Pancreas (tissue), 10 donors: ENCODE measurements around the gene TBX2. TPM values are rescaled to one million over a fixed set of nuclear protein-coding genes. Genes with fewer than 3 reads are reported as not detected.

Experiments used
- ATAC-seq, 4 donors: fragments of 200-7000 bp; cut with Tn5 transposase; one replicate each; pipeline versions ENCODE4 v1.8.0 to v1.9.1; 2020; ENCODE audit warnings: mild to moderate bottlenecking in 4 of 4, moderate library complexity in 4 of 4
- DNase-seq, 6 donors: peaks; one replicate each; pipeline ENCODE4 v3.0.0-alpha.2; 2020
- FAIRE-seq: peaks from 2 replicates; lab custom pipeline; 2012; peaks lifted over from hg19 to GRCh38; lab: Jason Lieb, UNC
- H3K27ac ChIP-seq, 4 donors: fragments of 200-600 bp; sonication (generic); 1 replicate in 3 of 4; 2 replicates in 1 of 4; pipeline versions ENCODE4 v1.5.0 to v1.8.0; 2020
- H3K27me3 ChIP-seq, 4 donors: fragments of 200-600 bp; one replicate each; pipeline ENCODE4 v1.8.0; 2021
- H3K36me3 ChIP-seq, 3 donors: fragments of 200-600 bp; sonication (generic) in 1 of 3; one replicate each; pipeline versions ENCODE4 v1.5.0 to v1.8.0; 2020 to 2021
- H3K4me1 ChIP-seq, 3 donors: fragments of 200-600 bp; one replicate each; pipeline ENCODE4 v1.8.0; 2021
- H3K4me3 ChIP-seq, 4 donors: fragments of 200-600 bp; sonication (generic) in 2 of 4; one replicate each; pipeline versions ENCODE4 v1.5.0 to v1.8.0; 2020 to 2021
- H3K9me3 ChIP-seq, 4 donors: fragments of 200-600 bp; one replicate each; pipeline ENCODE4 v1.8.0; 2021
- CTCF ChIP-seq, 4 donors: fragments of 200-600 bp; sonication (generic) in 3 of 4; IDR thresholded peaks; one replicate each; pipeline versions ENCODE4 v1.5.0 to v1.8.0; 2021; ENCODE audit warnings: antibody characterized with exemption in 4 of 4
- WGBS, 2 donors: extraction: QIAGEN DNeasy Blood & Tissue Kit; methylation state at CpG; one replicate each; pipeline ENCODE4 v1.1.7; 2013; 5-methylcytosine and 5-hydroxymethylcytosine counted together
- intact Hi-C, 3 donors: fragments of 100-400 bp; cut with DNase I; formaldehyde crosslinking; loops; one replicate each; pipeline versions ENCODE4 v1.11.1 to v1.14.2; 2022
- polyA plus RNA-seq, 2 donors: library from polyadenylated mRNA; stranded (reverse); fragments of 200-250 nt; gene quantifications; one replicate each; pipeline ENCODE4 v1.2.3, GENCODE V29; 2013
- total RNA-seq, 6 donors: library from RNA; stranded (reverse); fragmentation: NEBNext Ultra II Directional in 4 of 6; extraction: Animal tissue kit (Norgen Biotek cat#: 25700) in 4 of 6; gene quantifications; one replicate each; pipeline versions ENCODE4 v1.2.1 to v1.2.4, GENCODE V29; 2021 to 2023
- donor health status: healthy with polysubstance abuse.
- donor health status: DM: no; HTN: no; CAD: no; lungs with moderate emphysema.
- donor health status: DM: no; HTN: no; CAD: no.
- donor health status: control.
- donor health status: control.
- donor health status: Bipolar disorder and iron deficiency.
- donor health status: DM: yes; HTN: yes; CAD: no.
- donor health status: DM: no; HTN: no; CAD: no.
- donor health status: DM: no; HTN: no; CAD: no.
- donor health status: DM: yes; HTN: yes; CAD: no.

TBX2 gene
- total and polyA plus RNA-seq, 8 donors, result 1.2 to 12.1 (median 2.7) TPM

GRCh38 chr17:61380836-61381525, 18.7 kb upstream of the TBX2 start:
- no peak overlapping the region for H3K27ac ChIP-seq
- no peaks in the 10 kb centered on the region for H3K36me3 ChIP-seq
- intact Hi-C loops, result loop anchor here in 1 of 3 donors (10.0 kb wide), 1 partner anchor 656 kb away; no protein-coding TSS in a partner anchor
- no peaks in the 10 kb centered on the region for H3K4me1 ChIP-seq
- H3K27me3 ChIP-seq, result no peaks in the 10 kb centered on the region
- ATAC-seq (no peak), DNase-seq (no peak), FAIRE-seq (no peak)
- H3K9me3 ChIP-seq, result no peaks in the 10 kb centered on the region
- TF ChIP-seq CTCF (IDR thresholded peaks at IDR 0.05), result no peak
- H3K4me3 ChIP-seq, result no peak overlapping the region
- WGBS, 2 donors, result 89 to 92% methylated on average over 18 of the region's 18 CpGs

- DNase-seq (no peak), ATAC-seq (no peak), FAIRE-seq (no peak)
- Histone ChIP-seq H3K27me3 (no peaks in the 10 kb centered on the region), H3K4me1 (no peaks in the 10 kb centered on the region), H3K4me3 (no peak overlapping the region), H3K27ac (no peak overlapping the region), H3K9me3 (no peaks in the 10 kb centered on the region), H3K36me3 (no peaks in the 10 kb centered on the region)
- TF ChIP-seq CTCF (IDR thresholded peaks at IDR 0.05), result no peak
- intact Hi-C loops, result loop anchor here in 1 of 3 donors (10.0 kb wide), 1 partner anchor 657 kb away; no protein-coding TSS in a partner anchor
- 92 to 97% methylated on average over 5 of the region's 5 CpGs for WGBS, 2 donors
Measured at GRCh38 chr17:61381537-61381936, 18.1 kb upstream of the TBX2 start.

- DNase-seq, result peak in 1 of 6 donors; percentile 21
- FAIRE-seq, result no peak
- no peaks in the 10 kb centered on the region for H3K4me1 ChIP-seq
- H3K27me3 ChIP-seq, result no peaks in the 10 kb centered on the region
- no peak for ATAC-seq
- H3K36me3 ChIP-seq, result no peaks in the 10 kb centered on the region
- H3K4me3 ChIP-seq, result no peak overlapping the region
- no peaks in the 10 kb centered on the region for H3K9me3 ChIP-seq
- no peak for TF ChIP-seq CTCF (IDR thresholded peaks at IDR 0.05)
- WGBS, 2 donors, result 89 to 94% methylated on average over 16 of the region's 16 CpGs
- intact Hi-C loops, result loop anchor here in 1 of 3 donors (10.0 kb wide), 1 partner anchor 658 kb away; no protein-coding TSS in a partner anchor
- no peak overlapping the region for H3K27ac ChIP-seq
Measured at GRCh38 chr17:61382796-61383688, 16.6 kb upstream of the TBX2 start.

GRCh38 chr17:61383689-61384201, 15.9 kb upstream of the TBX2 start:
- no peak overlapping the region for H3K27ac ChIP-seq
- WGBS, 2 donors, result 90 to 94% methylated on average over 18 of the region's 18 CpGs
- peak in 1 of 6 donors; percentile 43 for DNase-seq

More at GRCh38 chr17:61383689-61384201, 15.9 kb upstream of the TBX2 start:
- FAIRE-seq (no peak), ATAC-seq (peak in 2 of 4 donors; percentile 15 to 24)
- Histone ChIP-seq H3K27me3 (no peaks in the 10 kb centered on the region), H3K4me1 (no peaks in the 10 kb centered on the region), H3K36me3 (no peaks in the 10 kb centered on the region), H3K9me3 (no peaks in the 10 kb centered on the region), H3K4me3 (no peak overlapping the region)
- intact Hi-C loops, result loop anchor here in 1 of 3 donors (10.0 kb wide), 1 partner anchor 659 kb away; no protein-coding TSS in a partner anchor
- TF ChIP-seq CTCF (IDR thresholded peaks at IDR 0.05), result no peak
